Breast epithelium (tissue), 3 donors: ENCODE data around the gene TSPAN12.

Experiments used
- CTCF ChIP-seq, 3 donors: fragments of 450-650 bp; IDR thresholded peaks; one replicate each; pipeline ENCODE4 v1.5.1; 2016 to 2017; ENCODE audit warnings: antibody characterized with exemption in 3 of 3, mild to moderate bottlenecking in 3 of 3, moderate library complexity in 3 of 3
- POLR2A ChIP-seq: fragments of 450-650 bp; IDR thresholded peaks from one replicate; pipeline ENCODE4 v1.6.1; 2016; ENCODE audit warnings: antibody characterized with exemption, mild to moderate bottlenecking, moderate library complexity

- TF ChIP-seq POLR2A (no peak), CTCF (IDR thresholded peaks at IDR 0.05) (no peak)
These were observed 25.1 kb downstream of the TSPAN12 start for GRCh38 chr7:120832803-120833202.
